Nephron (organoid): ENCODE data around the gene POLE.

ENCODE experiments used
- H3K27ac Mint-ChIP-seq, 3 experiments: 2 replicates each; pipeline ENCODE4 v1.8.0; 2020; ENCODE audit warnings: mixed read lengths in 3 of 3, mild to moderate bottlenecking in 2 of 3, moderate library complexity in 1 of 3
- H3K27me3 Mint-ChIP-seq: 2 replicates; pipeline ENCODE4 v1.8.0; 2021; ENCODE audit warnings: low read depth, mild to moderate bottlenecking, moderate library complexity, mixed read lengths
- H3K36me3 Mint-ChIP-seq: 2 replicates; pipeline ENCODE4 v1.8.0; 2020; ENCODE audit warnings: low read depth, mixed read lengths
- H3K4me1 Mint-ChIP-seq: 2 replicates; pipeline ENCODE4 v1.8.0; 2020; ENCODE audit warnings: mixed read lengths
- H3K4me3 Mint-ChIP-seq, 3 experiments: 2 replicates each; pipeline ENCODE4 v1.8.0; 2020; ENCODE audit warnings: mild to moderate bottlenecking in 3 of 3, mixed read lengths in 3 of 3, moderate library complexity in 2 of 3
- H3K9me3 Mint-ChIP-seq: 2 replicates; pipeline ENCODE4 v1.8.0; 2020; ENCODE audit warnings: mixed read lengths
- TF ChIP-seq, protein P1 (sequence below), 3 experiments: fragments of 200-600 bp; sonication (generic); IDR thresholded peaks; one replicate each; pipeline ENCODE4 v1.5.0; 2021; ENCODE audit warnings: antibody characterized with exemption in 3 of 3; ENCODE audit not compliant: unreplicated experiment in 3 of 3

POLE gene

GRCh38 chr12:132720606-132721345 lies 33.6 kb upstream of the POLE start:
- TF ChIP-seq, protein P1, sequence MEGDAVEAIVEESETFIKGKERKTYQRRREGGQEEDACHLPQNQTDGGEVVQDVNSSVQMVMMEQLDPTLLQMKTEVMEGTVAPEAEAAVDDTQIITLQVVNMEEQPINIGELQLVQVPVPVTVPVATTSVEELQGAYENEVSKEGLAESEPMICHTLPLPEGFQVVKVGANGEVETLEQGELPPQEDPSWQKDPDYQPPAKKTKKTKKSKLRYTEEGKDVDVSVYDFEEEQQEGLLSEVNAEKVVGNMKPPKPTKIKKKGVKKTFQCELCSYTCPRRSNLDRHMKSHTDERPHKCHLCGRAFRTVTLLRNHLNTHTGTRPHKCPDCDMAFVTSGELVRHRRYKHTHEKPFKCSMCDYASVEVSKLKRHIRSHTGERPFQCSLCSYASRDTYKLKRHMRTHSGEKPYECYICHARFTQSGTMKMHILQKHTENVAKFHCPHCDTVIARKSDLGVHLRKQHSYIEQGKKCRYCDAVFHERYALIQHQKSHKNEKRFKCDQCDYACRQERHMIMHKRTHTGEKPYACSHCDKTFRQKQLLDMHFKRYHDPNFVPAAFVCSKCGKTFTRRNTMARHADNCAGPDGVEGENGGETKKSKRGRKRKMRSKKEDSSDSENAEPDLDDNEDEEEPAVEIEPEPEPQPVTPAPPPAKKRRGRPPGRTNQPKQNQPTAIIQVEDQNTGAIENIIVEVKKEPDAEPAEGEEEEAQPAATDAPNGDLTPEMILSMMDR (IDR thresholded peaks at IDR 0.05; ENCODE audit: unreplicated experiment in 3 of 3), result no peak
- H3K9me3 Mint-ChIP-seq, result no peaks in the 10 kb centered on the region
- H3K4me3 Mint-ChIP-seq, result no peak overlapping the region
- no peaks in the 10 kb centered on the region for H3K4me1 Mint-ChIP-seq
- H3K27me3 Mint-ChIP-seq, result no peaks in the 10 kb centered on the region
- H3K27ac Mint-ChIP-seq, result no peak overlapping the region
- peaks cover 54% of the 10 kb centered on the region for H3K36me3 Mint-ChIP-seq

DNA sequence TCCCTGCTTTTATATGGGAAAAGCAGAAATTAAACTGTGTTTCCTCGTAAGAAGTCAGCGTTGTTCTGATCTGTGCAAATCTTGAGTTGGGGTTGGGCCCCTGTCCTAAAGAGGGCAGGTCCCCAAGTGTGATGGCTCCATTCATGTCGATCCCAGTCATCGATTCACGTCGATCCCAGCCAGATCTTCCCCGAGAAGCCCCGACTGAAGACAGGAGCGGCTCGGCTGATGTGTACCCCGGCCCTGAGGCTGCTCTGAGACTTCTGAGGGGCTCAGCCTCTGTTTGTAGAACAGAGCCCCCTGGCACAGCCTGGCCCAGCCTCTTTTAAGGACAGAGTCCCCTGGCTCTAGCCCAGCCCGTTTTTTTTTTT lies 32.8 kb upstream of the POLE start:
- Mint-ChIP-seq H3K4me1 (no peaks in the 10 kb centered on the region), H3K27ac (no peak overlapping the region), H3K27me3 (no peaks in the 10 kb centered on the region), H3K9me3 (no peaks in the 10 kb centered on the region), H3K36me3 (peaks cover 46% of the 10 kb centered on the region), H3K4me3 (no peak overlapping the region)
- TF ChIP-seq, protein P1 (IDR thresholded peaks at IDR 0.05; ENCODE audit: unreplicated experiment in 3 of 3), result no peak

DNA sequence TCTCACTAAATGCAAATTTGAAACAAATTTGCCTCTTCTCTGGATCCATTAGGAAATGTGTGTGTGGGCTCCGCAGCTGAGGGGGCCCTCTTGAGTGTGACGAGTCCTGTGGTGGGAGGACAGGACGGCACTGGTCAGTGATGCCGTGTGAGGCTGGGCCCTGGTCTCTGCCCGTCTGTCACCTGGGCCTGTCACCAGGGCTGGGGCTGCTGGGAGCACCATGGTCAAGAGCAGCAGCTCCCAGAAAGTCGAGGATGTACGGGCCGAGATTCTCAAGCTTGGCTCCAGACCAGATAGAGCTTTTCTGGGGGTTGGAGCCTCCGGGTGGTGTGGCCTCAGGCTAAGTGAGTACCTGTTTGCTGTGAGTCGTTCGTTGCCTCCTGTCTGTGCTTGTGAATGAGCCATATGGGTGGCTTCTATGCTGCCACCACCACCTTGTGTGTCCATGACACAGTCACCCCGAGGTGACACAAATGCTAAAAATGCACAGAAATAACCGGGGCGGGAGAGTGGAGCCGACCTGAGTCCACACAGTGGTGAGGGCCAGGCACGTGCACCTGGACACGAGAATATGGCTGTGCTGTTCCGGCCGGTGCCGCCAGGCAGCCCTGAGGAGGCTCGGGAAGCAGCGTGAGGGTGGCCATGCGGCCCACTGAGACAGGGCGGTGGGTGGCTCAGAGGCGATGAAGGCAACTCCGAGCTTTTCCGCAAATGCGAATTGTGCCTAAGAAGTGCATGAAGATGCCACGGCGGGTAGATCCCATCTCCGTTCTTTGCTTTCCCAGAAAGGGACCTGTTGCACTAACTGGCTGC lies 32.2 kb upstream of the POLE start:
- no peaks in the 10 kb centered on the region for H3K4me1 Mint-ChIP-seq

GRCh38 chr12:132718644-132719043 lies 31.5 kb upstream of the POLE start:
- Mint-ChIP-seq H3K9me3 (no peaks in the 10 kb centered on the region), H3K27me3 (no peaks in the 10 kb centered on the region), H3K4me1 (no peaks in the 10 kb centered on the region), H3K27ac (no peak overlapping the region), H3K36me3 (peaks cover 42% of the 10 kb centered on the region), H3K4me3 (no peak overlapping the region)
- TF ChIP-seq, protein P1 (IDR thresholded peaks at IDR 0.05; ENCODE audit: unreplicated experiment in 3 of 3), result no peak

More for the DNA sequence above, 32.2 kb upstream of the POLE start:
- Mint-ChIP-seq H3K4me3 (no peak overlapping the region), H3K9me3 (no peaks in the 10 kb centered on the region), H3K36me3 (peaks cover 48% of the 10 kb centered on the region), H3K27ac (no peak overlapping the region), H3K27me3 (no peaks in the 10 kb centered on the region)
- TF ChIP-seq, protein P1 (IDR thresholded peaks at IDR 0.05; ENCODE audit: unreplicated experiment in 3 of 3), result no peak

DNA sequence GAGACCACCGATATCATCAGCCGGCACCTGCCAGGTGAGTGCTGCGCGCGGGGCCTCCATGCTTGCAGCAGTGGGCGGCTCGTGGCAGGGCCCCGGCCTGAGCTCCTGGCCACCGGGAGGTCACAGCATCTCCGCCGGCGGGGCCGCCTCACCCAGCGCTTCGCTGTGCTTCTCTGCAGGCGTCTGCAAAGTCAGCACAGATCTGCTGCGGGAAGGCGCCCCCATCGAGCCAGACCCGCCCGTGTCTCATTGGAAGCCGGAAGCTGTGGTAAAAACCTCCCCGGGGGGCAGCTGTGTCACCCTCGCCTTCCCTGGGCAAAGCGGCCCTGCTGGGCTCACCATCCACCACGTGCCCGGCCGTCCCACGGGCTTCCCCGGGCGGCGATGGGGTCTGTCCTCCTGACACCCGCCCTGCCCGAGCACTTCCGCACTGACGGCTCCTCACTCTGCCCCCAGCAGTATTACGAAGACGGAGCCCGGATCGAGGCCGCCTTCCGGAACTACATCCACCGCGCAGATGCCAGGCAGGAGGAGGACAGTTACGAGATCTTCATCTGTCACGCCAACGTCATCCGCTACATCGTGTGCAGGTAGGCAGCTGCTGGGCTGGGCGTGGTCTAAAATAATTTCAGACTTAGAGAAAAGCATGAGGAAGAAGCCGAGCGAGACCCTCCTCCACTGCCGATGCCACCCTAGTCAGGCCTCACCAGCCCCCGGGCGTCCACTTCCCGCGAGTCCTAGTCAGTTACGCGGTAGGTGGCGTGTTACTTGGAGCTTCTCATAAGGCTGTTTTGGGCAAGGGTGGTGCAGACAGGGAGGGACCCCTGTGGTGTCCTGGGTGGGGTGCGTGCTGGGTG lies 30.6 kb upstream of the POLE start:
- H3K4me3 Mint-ChIP-seq, result no peak overlapping the region
- no peak overlapping the region for H3K27ac Mint-ChIP-seq
- no peaks in the 10 kb centered on the region for H3K27me3 Mint-ChIP-seq
- H3K4me1 Mint-ChIP-seq, result no peaks in the 10 kb centered on the region
- peaks cover 36% of the 10 kb centered on the region for H3K36me3 Mint-ChIP-seq
- H3K9me3 Mint-ChIP-seq, result no peaks in the 10 kb centered on the region
- TF ChIP-seq, protein P1 (IDR thresholded peaks at IDR 0.05; ENCODE audit: unreplicated experiment in 3 of 3), result no peak
